AG04450 (cell line): ENCODE measurements around the gene DBNL. TPM values are rescaled to one million over a fixed set of nuclear protein-coding genes. Genes with fewer than 3 reads are reported as not detected.
"Not testable (repeated sequence)": the region's sequence is repeated elsewhere in the genome, so short reads cannot be mapped to it uniquely, and the experiment has no call there.

Experiments
- CTCF ChIA-PET: fragments of 300-600, 350-600 bp; formaldehyde crosslinking; extraction: SDS; loops from one replicate; lab custom pipeline; 2022; ENCODE audit warnings: antibody characterized with exemption, inconsistent platforms; lab: Charles Lee
- POLR2A ChIA-PET: fragments of 350-600 bp; formaldehyde crosslinking; extraction: SDS; loops from one replicate; lab custom pipeline; 2021; ENCODE audit warnings: antibody characterized with exemption, inconsistent platforms; lab: Yijun Ruan, JAX
- DNase-seq: peaks from one replicate; pipeline ENCODE4 v3.0.0-alpha.2; 2011; ENCODE audit warnings: low read depth, low spot score
- H3K27ac ChIP-seq: one replicate; pipeline ENCODE4 v1.5.1; 2012; ENCODE audit warnings: low read depth, low read length, control low read depth
- H3K27me3 ChIP-seq: one replicate; pipeline ENCODE4 v1.6.0; 2012; ENCODE audit warnings: low read length; ENCODE audit not compliant: control insufficient read depth, insufficient read depth
- H3K4me3 ChIP-seq: 2 replicates; pipeline ENCODE4 v1.5.1; 2011; ENCODE audit warnings: mild to moderate bottlenecking, low read depth, low read length, control low read depth
- H3K9me3 ChIP-seq: 2 replicates; pipeline ENCODE4 v1.5.1; 2012; ENCODE audit warnings: low read length; ENCODE audit not compliant: control insufficient read depth, insufficient read depth
- CTCF ChIP-seq: IDR thresholded peaks from 2 replicates; pipeline ENCODE4 v1.5.1; 2011; ENCODE audit warnings: low read depth, low read length, control low read depth, inconsistent platforms
- polyA minus RNA-seq: library from RNA; depleted of rRNA, polyadenylated mRNA; stranded (reverse); fragments of >200 nt; gene quantifications from 2 replicates; pipeline ENCODE4 v1.2.3, GENCODE V29; 2011; rRNA and poly(A)+ RNA removed
- polyA plus RNA-seq: library from polyadenylated mRNA; depleted of rRNA; stranded (reverse); fragments of >200 nt; gene quantifications from 2 replicates; pipeline ENCODE4 v1.2.3, GENCODE V29; 2011; rRNA removed

Gene DBNL
- 76.1 and 93.8 TPM in 2 replicates for polyA plus RNA-seq
- 75.7 and 100 TPM in 2 replicates for polyA minus RNA-seq

- no peaks in the 10 kb centered on the region for H3K9me3 ChIP-seq
- no peaks in the 10 kb centered on the region for H3K27me3 ChIP-seq
- ChIA-PET CTCF (interaction anchor here (1.1 kb wide), 1 partner anchor 25 kb away, joined by 7 read pairs; no protein-coding TSS in a partner anchor), POLR2A (interaction anchor here (0.6 to 1.4 kb wide), 4 partner anchors 11 to 121 kb away, joined by 3 to 5 read pairs (median 4); no protein-coding TSS in a partner anchor)
- peak within 1 kb of the TSS; percentile 52 for H3K27ac ChIP-seq
- TF ChIP-seq CTCF: no peak
- peak within 1 kb of the TSS; percentile 94 for H3K4me3 ChIP-seq
- peak; percentile 32 for DNase-seq
Measured at GRCh38 chr7:44044315-44045225, at the start of gene DBNL. TSS of gene DBNL (plus strand) at chr7:44044702. CDS start at chr7:44044738, 36 bp downstream.

- DNase-seq, H3K27ac ChIP-seq, H3K4me3 ChIP-seq, POLR2A ChIA-PET, CTCF ChIA-PET, H3K27me3 ChIP-seq, H3K9me3 ChIP-seq: not testable (repeated sequence)
Measured at GRCh38 chr7:43997532-43997931, 47.0 kb upstream of the DBNL start, which contains the start of gene SPDYE1. TSS of gene SPDYE1 (plus strand) at chr7:43997897. CDS start at chr7:43999950, 2,053 bp downstream.

GRCh38 chr7:44012081-44012480 is 32.4 kb upstream of the DBNL start:
- DNase-seq, CTCF ChIA-PET, H3K27me3 ChIP-seq, H3K27ac ChIP-seq, H3K4me3 ChIP-seq, H3K9me3 ChIP-seq, POLR2A ChIA-PET: not testable (repeated sequence)

GRCh38 chr7:44015090-44015489 is 29.4 kb upstream of the DBNL start:
- CTCF ChIA-PET, H3K4me3 ChIP-seq, H3K27me3 ChIP-seq, H3K27ac ChIP-seq, POLR2A ChIA-PET, H3K9me3 ChIP-seq, DNase-seq: not testable (repeated sequence)

- not testable (repeated sequence) for H3K27me3 ChIP-seq, H3K9me3 ChIP-seq, H3K27ac ChIP-seq
- ChIA-PET CTCF (interaction anchor here (0.6 to 2.2 kb wide), 9 partner anchors 25 to 715 kb away, joined by 4 to 9 read pairs (median 5); partner anchors contain the start of genes DBNL and YKT6), POLR2A (interaction anchor here (0.6 to 1.2 kb wide), 2 partner anchors 26 to 46 kb away, joined by 3 to 5 read pairs; partner anchors contain the start of genes DBNL and PGAM2)
- peak overlapping the region; percentile 77 for H3K4me3 ChIP-seq
- DNase-seq: peak; percentile 91
- peak; percentile 56 for TF ChIP-seq CTCF
Measured at GRCh38 chr7:44018857-44019807, 25.4 kb upstream of the DBNL start.

- POLR2A ChIA-PET: interaction anchor here (0.6 to 1.2 kb wide), 2 partner anchors 25 to 45 kb away, joined by 3 to 5 read pairs; partner anchors contain the start of genes DBNL and PGAM2
- H3K9me3 ChIP-seq, H3K27me3 ChIP-seq, DNase-seq, H3K4me3 ChIP-seq, H3K27ac ChIP-seq: not testable (repeated sequence)
- CTCF ChIA-PET: interaction anchor here (0.6 to 2.2 kb wide), 9 partner anchors 24 to 714 kb away, joined by 4 to 9 read pairs (median 5); partner anchors contain the start of genes DBNL and YKT6
Measured at GRCh38 chr7:44019825-44020224, 24.7 kb upstream of the DBNL start.

GRCh38 chr7:44022069-44022468 is 22.4 kb upstream of the DBNL start:
- not testable (repeated sequence) for H3K27ac ChIP-seq, H3K9me3 ChIP-seq, DNase-seq, H3K4me3 ChIP-seq, H3K27me3 ChIP-seq
- POLR2A ChIA-PET: interaction anchor here (0.7 kb wide), 1 partner anchor 179 kb away, joined by 4 read pairs; no protein-coding TSS in a partner anchor
- CTCF ChIA-PET: interaction anchor here (0.7 kb wide), 1 partner anchor 105 kb away, joined by 3 read pairs; no protein-coding TSS in a partner anchor

GRCh38 chr7:44022796-44023467 is 21.6 kb upstream of the DBNL start:
- POLR2A ChIA-PET, DNase-seq, CTCF ChIA-PET, H3K27me3 ChIP-seq, H3K27ac ChIP-seq, H3K4me3 ChIP-seq, H3K9me3 ChIP-seq: not testable (repeated sequence)
